Type B pancreatic cell (in vitro differentiated cells): ENCODE data around the gene IGF1. TPM values are rescaled to one million over a fixed set of nuclear protein-coding genes. Genes with fewer than 3 reads are reported as not detected.

Experiments
- DNase-seq: peaks from one replicate; pipeline ENCODE4 v3.0.0; 2021; ENCODE audit warnings: mixed read lengths; ENCODE audit not compliant: unreplicated experiment; ENCODE audit errors: extremely low spot score
- H3K27ac Mint-ChIP-seq: 2 replicates; pipeline ENCODE4 v1.8.0; 2021; ENCODE audit warnings: mild to moderate bottlenecking, mixed read lengths
- H3K27me3 Mint-ChIP-seq: 2 replicates; pipeline ENCODE4 v1.8.0; 2021; ENCODE audit warnings: mixed read lengths
- H3K36me3 Mint-ChIP-seq: 2 replicates; pipeline ENCODE4 v1.8.0; 2021; ENCODE audit warnings: mixed read lengths
- H3K4me1 Mint-ChIP-seq: one replicate; pipeline ENCODE4 v1.8.0; 2021; ENCODE audit warnings: mixed read lengths; ENCODE audit not compliant: unreplicated experiment
- H3K4me3 Mint-ChIP-seq: 2 replicates; pipeline ENCODE4 v1.8.0; 2021; ENCODE audit warnings: mild to moderate bottlenecking, mixed read lengths
- H3K9me3 Mint-ChIP-seq: 2 replicates; pipeline ENCODE4 v1.8.0; 2021; ENCODE audit warnings: mixed read lengths
- CTCF ChIP-seq: fragments of 200-600 bp; sonication (generic); conservative IDR thresholded peaks from 2 replicates; pipeline ENCODE4 v1.5.0; 2021; ENCODE audit warnings: antibody characterized with exemption, mild to moderate bottlenecking
- total RNA-seq: library from RNA; stranded (reverse); gene quantifications from 2 replicates; pipeline ENCODE4 v1.2.1, GENCODE V29; 2021; ENCODE audit warnings: low replicate concordance

IGF1 gene
- total RNA-seq, 1 donor from 2014 or later: 16.1 TPM

GRCh38 chr12:102504871-102505270 is 24.5 kb upstream of the IGF1 start:
- H3K4me1 Mint-ChIP-seq: peaks cover 11% of the 10 kb centered on the region
- peaks cover 10% of the 10 kb centered on the region for H3K9me3 Mint-ChIP-seq
- H3K36me3 Mint-ChIP-seq: no peaks in the 10 kb centered on the region
- H3K4me3 Mint-ChIP-seq: no peak overlapping the region
- no peak for DNase-seq
- no peak for TF ChIP-seq CTCF
- H3K27ac Mint-ChIP-seq: no peak overlapping the region
- no peaks in the 10 kb centered on the region for H3K27me3 Mint-ChIP-seq

- TF ChIP-seq CTCF: no peak
- Mint-ChIP-seq H3K9me3 (peaks cover 10% of the 10 kb centered on the region), H3K4me1 (peaks cover 11% of the 10 kb centered on the region), H3K36me3 (no peaks in the 10 kb centered on the region), H3K4me3 (no peak overlapping the region), H3K27me3 (no peaks in the 10 kb centered on the region), H3K27ac (no peak overlapping the region)
- DNase-seq: no peak
Measured at GRCh38 chr12:102504280-102504679, 23.9 kb upstream of the IGF1 start.

- TF ChIP-seq CTCF: no peak
- Mint-ChIP-seq H3K9me3 (peaks cover 10% of the 10 kb centered on the region), H3K36me3 (no peaks in the 10 kb centered on the region), H3K27ac (no peak overlapping the region), H3K4me3 (no peak overlapping the region), H3K27me3 (no peaks in the 10 kb centered on the region), H3K4me1 (peaks cover 11% of the 10 kb centered on the region)
- no peak for DNase-seq
Measured at GRCh38 chr12:102503831-102504230, 23.5 kb upstream of the IGF1 start.

GRCh38 chr12:102503056-102503681 is 22.8 kb upstream of the IGF1 start:
- H3K9me3 Mint-ChIP-seq: peaks cover 10% of the 10 kb centered on the region
- H3K36me3 Mint-ChIP-seq: no peaks in the 10 kb centered on the region
- DNase-seq: no peak
- no peaks in the 10 kb centered on the region for H3K27me3 Mint-ChIP-seq
- TF ChIP-seq CTCF: no peak
- no peak overlapping the region for H3K4me3 Mint-ChIP-seq
- H3K27ac Mint-ChIP-seq: no peak overlapping the region
- H3K4me1 Mint-ChIP-seq: peaks cover 11% of the 10 kb centered on the region

- peaks cover 11% of the 10 kb centered on the region for H3K4me1 Mint-ChIP-seq
- H3K27ac Mint-ChIP-seq: no peak overlapping the region
- TF ChIP-seq CTCF: no peak
- no peak overlapping the region for H3K4me3 Mint-ChIP-seq
- H3K27me3 Mint-ChIP-seq: no peaks in the 10 kb centered on the region
- peaks cover 7% of the 10 kb centered on the region for H3K9me3 Mint-ChIP-seq
- H3K36me3 Mint-ChIP-seq: no peaks in the 10 kb centered on the region
- no peak for DNase-seq
Measured at GRCh38 chr12:102501773-102502172, 21.4 kb upstream of the IGF1 start.

GRCh38 chr12:102498471-102498870 is 18.1 kb upstream of the IGF1 start:
- H3K9me3 Mint-ChIP-seq: peaks cover 4% of the 10 kb centered on the region
- H3K27me3 Mint-ChIP-seq: no peaks in the 10 kb centered on the region
- H3K36me3 Mint-ChIP-seq: no peaks in the 10 kb centered on the region
- TF ChIP-seq CTCF: no peak
- no peak for DNase-seq
- H3K4me1 Mint-ChIP-seq: peaks cover 7% of the 10 kb centered on the region
- no peak overlapping the region for H3K27ac Mint-ChIP-seq
- H3K4me3 Mint-ChIP-seq: no peak overlapping the region
